NCI-H128 (cell line): ENCODE results near the gene MAN2B1.
"Not testable (repeated sequence)": the region's sequence is repeated elsewhere in the genome, so short reads cannot be mapped to it uniquely, and the experiment has no call there.

Source experiments
- DNase-seq: peaks from one replicate; lab custom pipeline; 2025; ENCODE audit not compliant: unreplicated experiment; lab: John Stamatoyannopoulos, UW

Gene MAN2B1

GRCh38 chr19:12666265-12667048 is at the start of gene MAN2B1, which contains the start of gene WDR83:
Gene MAN2B1, minus strand, starts transcription at chr19:12666742. Its CDS starts 41 bp downstream, at chr19:12666701.
Gene WDR83, plus strand, starts transcription at chr19:12666807. Its CDS starts 2,984 bp downstream, at chr19:12669791.
- peak; percentile 35 for DNase-seq

GRCh38 chr19:12715929-12716328 is 49.4 kb upstream of the MAN2B1 start:
- no peak for DNase-seq

- no peak for DNase-seq
Observed at GRCh38 chr19:12715102-12715501, 48.6 kb upstream of the MAN2B1 start.

GRCh38 chr19:12713304-12713703 is 46.8 kb upstream of the MAN2B1 start:
- DNase-seq: not testable (repeated sequence)

GRCh38 chr19:12712077-12712476 is 45.5 kb upstream of the MAN2B1 start:
- not testable (repeated sequence) for DNase-seq

GRCh38 chr19:12711187-12711586 is 44.6 kb upstream of the MAN2B1 start:
- DNase-seq: no peak

GRCh38 chr19:12708641-12709040 is 42.1 kb upstream of the MAN2B1 start:
- no peak for DNase-seq

- no peak for DNase-seq
Observed at GRCh38 chr19:12706332-12706718, 39.8 kb upstream of the MAN2B1 start.

GRCh38 chr19:12705654-12706331 is 39.3 kb upstream of the MAN2B1 start:
- DNase-seq: no peak

GRCh38 chr19:12705169-12705568 is 38.6 kb upstream of the MAN2B1 start:
- DNase-seq: no peak

GRCh38 chr19:12703046-12703445 is 36.5 kb upstream of the MAN2B1 start:
- DNase-seq: peak; percentile 39

- no peak for DNase-seq
Observed at GRCh38 chr19:12701596-12702282, 35.2 kb upstream of the MAN2B1 start.

- no peak for DNase-seq
Observed at GRCh38 chr19:12698138-12698537, 31.6 kb upstream of the MAN2B1 start.

- DNase-seq: not testable (repeated sequence)
Observed at GRCh38 chr19:12697425-12697824, 30.9 kb upstream of the MAN2B1 start.

- DNase-seq: peak; percentile 83
Observed at GRCh38 chr19:12696366-12697335, 30.1 kb upstream of the MAN2B1 start, which contains the start of gene FBXW9. Gene FBXW9, minus strand, starts transcription at chr19:12696631. Its CDS starts 50 bp downstream, at chr19:12696581.

- no peak for DNase-seq
Observed at GRCh38 chr19:12695997-12696365, 29.4 kb upstream of the MAN2B1 start.

- no peak for DNase-seq
Observed at GRCh38 chr19:12695514-12695913, 29.0 kb upstream of the MAN2B1 start.

- DNase-seq: no peak
Observed at GRCh38 chr19:12695096-12695495, 28.6 kb upstream of the MAN2B1 start.

- no peak for DNase-seq
Observed at GRCh38 chr19:12694641-12695040, 28.1 kb upstream of the MAN2B1 start.

- DNase-seq: no peak
Observed at GRCh38 chr19:12692960-12693359, 26.4 kb upstream of the MAN2B1 start.
